Measurements from ENCODE around the gene PRR5L. TPM values are rescaled to one million over a fixed set of nuclear protein-coding genes. Genes with fewer than 3 reads are reported as not detected.

Gene PRR5L
- polyA plus RNA-seq, 3 donors from 2014 or later = 55.6 to 161 (median 82.4) TPM

DNA sequence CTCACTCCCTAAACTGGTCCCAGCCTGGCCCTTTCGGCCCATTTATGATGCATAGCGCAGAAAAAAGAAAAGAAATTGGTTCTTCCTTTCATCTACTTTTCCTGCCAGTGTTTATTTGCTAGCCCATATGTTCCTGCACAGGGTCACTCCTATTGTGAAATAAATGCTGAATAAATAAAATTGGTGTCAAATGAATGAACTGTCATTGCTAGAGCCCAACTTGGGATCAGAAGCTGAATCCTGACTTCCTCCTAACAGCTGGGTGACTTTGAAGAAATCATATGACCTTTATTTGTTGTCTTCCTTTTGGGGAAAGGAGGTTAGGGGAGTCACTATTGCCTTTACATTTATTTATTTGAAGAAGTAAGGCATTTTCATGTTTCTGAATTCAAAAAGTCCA, 92.0 kb downstream of the PRR5L start:
- H3K36me3 Mint-ChIP-seq = peaks cover 32 to 37% (median 37%) of the 10 kb centered on the region in 3 donors
- H3K4me1 Mint-ChIP-seq = peaks cover 99 to 100% of the 10 kb centered on the region in 2 donors
- no peaks in the 10 kb centered on the region for H3K9me3 Mint-ChIP-seq
- H3K27ac Mint-ChIP-seq = peak overlapping the region; percentile 87 to 96 (median 90)
- H3K4me3 Mint-ChIP-seq = peak overlapping the region in 3 of 5 donors; percentile 0 to 39 (median 2)
- peaks cover 0 to 3% (median 1%) of the 10 kb centered on the region in 3 donors for H3K27me3 Mint-ChIP-seq (ENCODE audit: low read depth in 3 of 3)
- no peak for DNase-seq

DNA sequence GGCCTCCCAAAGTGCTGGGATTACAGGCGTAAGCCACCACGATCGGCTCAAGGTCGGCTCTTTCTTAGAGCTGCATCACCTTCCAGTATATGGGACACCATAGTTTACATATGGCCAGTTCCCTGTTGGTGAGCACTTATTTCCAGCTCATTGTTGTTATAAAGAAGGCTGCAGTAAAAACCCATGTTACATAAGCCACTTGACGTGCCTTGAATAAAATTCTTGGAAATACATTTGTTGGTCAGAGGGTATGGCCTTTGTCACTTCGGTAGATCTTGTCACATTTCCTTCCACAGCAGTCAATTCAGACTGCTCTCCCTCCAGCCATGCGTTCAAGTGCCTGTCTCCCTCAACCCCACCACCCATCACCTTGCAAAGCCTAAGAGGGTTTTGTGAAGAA, 92.9 kb downstream of the PRR5L start:
- Mint-ChIP-seq H3K27ac (peak overlapping the region; percentile 80 to 96 (median 90)), H3K4me1 (peaks cover 99 to 100% of the 10 kb centered on the region in 2 donors)

DNA sequence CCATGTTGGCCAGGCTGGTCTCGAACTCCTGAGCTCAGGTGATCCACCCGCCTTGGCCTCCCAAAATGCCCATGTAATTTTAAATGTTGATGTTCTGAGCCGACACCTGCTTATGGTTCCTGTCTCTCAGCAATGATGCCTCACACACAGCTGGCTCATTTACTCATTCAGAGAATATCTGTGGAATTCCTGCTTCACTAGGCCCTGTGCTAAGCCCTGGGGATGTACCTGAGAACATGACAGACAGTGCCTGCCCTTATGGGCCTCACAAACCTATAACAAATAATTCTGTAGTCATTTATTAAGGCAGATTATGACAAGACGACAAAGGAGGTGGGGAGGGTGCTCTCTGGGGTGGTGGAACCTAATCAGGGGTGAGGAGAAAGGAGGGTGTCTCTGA, 93.7 kb downstream of the PRR5L start:
- Mint-ChIP-seq H3K9me3 (no peaks in the 10 kb centered on the region), H3K27ac (peak overlapping the region; percentile 80 to 97 (median 92)), H3K4me3 (peak overlapping the region; percentile 52 to 65 (median 62)), H3K4me1 (peaks cover 99 to 100% of the 10 kb centered on the region in 2 donors), H3K27me3 (ENCODE audit: low read depth in 3 of 3) (peaks cover 0 to 2% (median 1%) of the 10 kb centered on the region in 3 donors), H3K36me3 (peaks cover 24 to 30% (median 29%) of the 10 kb centered on the region in 3 donors)
- no peak for DNase-seq

More for the DNA sequence above, 92.9 kb downstream of the PRR5L start:
- Mint-ChIP-seq H3K36me3 (peaks cover 30 to 31% (median 30%) of the 10 kb centered on the region in 3 donors), H3K4me3 (peak overlapping the region; percentile 5 to 64 (median 55)), H3K9me3 (no peaks in the 10 kb centered on the region), H3K27me3 (ENCODE audit: low read depth in 3 of 3) (peaks cover 0 to 3% (median 1%) of the 10 kb centered on the region in 3 donors)
- DNase-seq = no peak

DNA sequence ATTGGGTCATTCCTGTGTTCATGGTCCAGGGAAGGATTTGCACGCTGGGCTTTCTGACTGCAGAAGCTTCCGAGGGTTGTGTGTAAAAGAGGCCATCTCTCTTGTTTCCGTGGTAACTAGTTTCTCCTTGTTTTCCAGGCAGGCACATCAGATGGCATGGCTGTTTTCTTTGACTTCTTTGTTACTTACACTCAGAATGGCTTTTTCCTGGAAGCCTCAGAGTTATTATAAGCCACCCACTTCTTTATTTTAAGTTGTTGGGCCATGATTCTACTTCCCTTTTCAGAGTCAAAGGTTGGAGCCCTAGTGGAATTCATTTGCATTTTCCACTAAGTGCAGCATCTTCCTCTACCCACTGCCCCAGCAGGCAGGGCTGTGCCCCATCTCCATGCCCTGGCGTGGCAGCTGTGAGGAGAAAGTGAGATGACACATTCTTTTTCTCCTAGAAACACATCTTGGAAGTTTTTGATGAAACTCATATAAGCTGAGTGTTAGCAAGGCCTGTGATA, 94.9 kb downstream of the PRR5L start:
- peak overlapping the region; percentile 80 to 97 (median 92) for H3K27ac Mint-ChIP-seq
- no peaks in the 10 kb centered on the region for H3K9me3 Mint-ChIP-seq
- H3K36me3 Mint-ChIP-seq = peaks cover 23 to 35% (median 26%) of the 10 kb centered on the region in 3 donors
- peaks cover 94 to 96% of the 10 kb centered on the region in 2 donors for H3K4me1 Mint-ChIP-seq
- no peak for DNase-seq
- peaks cover 0 to 2% (median 0%) of the 10 kb centered on the region in 3 donors for H3K27me3 Mint-ChIP-seq (ENCODE audit: low read depth in 3 of 3)
- H3K4me3 Mint-ChIP-seq = peak overlapping the region; percentile 44 to 75 (median 64)

DNA sequence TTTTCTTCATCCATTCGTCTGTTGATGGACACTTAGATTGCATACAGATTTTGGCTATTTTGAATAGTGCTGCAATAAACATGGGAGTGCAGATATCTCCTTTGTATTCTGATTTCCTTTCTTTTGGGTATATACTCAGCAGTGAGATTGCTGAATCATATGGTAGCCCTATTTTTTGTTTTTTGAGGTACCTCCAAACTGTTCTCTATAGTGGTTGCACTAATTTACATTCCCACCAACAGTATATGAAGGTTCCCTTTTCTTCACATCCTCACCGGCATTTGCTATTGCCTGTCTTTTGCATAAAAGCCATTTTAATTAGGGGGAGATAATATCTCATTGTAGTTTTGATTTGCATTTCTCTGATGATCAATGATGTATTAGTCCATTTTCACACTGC, 96.1 kb downstream of the PRR5L start:
- peaks cover 84 to 88% of the 10 kb centered on the region in 2 donors for H3K4me1 Mint-ChIP-seq
- H3K27me3 Mint-ChIP-seq (ENCODE audit: low read depth in 3 of 3) = peaks cover 0 to 2% (median 0%) of the 10 kb centered on the region in 3 donors

DNA sequence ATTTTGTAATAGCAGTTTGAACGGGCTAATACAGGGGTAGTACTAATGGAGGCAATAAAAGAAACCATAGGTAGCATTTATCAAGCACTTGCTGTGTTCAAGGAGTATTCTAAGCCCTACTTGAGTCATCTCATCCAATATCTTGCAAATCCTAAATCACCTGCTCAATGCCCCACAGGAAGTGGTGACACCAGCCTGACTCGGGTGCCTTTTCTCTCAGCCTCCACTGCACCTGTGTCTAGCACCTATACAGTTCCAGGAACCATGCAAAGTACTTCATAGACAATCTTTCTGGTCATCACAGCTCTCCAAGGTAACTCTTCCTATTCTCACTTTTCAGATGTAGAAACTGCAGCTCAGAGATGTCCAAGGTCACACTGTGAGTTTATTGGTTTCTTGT, 98.0 kb downstream of the PRR5L start:
- H3K27me3 Mint-ChIP-seq (ENCODE audit: low read depth in 3 of 3) = peaks cover 0 to 2% (median 0%) of the 10 kb centered on the region in 3 donors
- DNase-seq = no peak
- H3K4me3 Mint-ChIP-seq = peak overlapping the region; percentile 33 to 67 (median 63)
- H3K4me1 Mint-ChIP-seq = peaks cover 81 to 84% of the 10 kb centered on the region in 2 donors
- H3K36me3 Mint-ChIP-seq = peaks cover 18 to 44% (median 25%) of the 10 kb centered on the region in 3 donors
- H3K27ac Mint-ChIP-seq = peak overlapping the region; percentile 80 to 97 (median 92)
- H3K9me3 Mint-ChIP-seq = no peaks in the 10 kb centered on the region

More for the DNA sequence above, 96.1 kb downstream of the PRR5L start:
- DNase-seq = no peak
- Mint-ChIP-seq H3K9me3 (no peaks in the 10 kb centered on the region), H3K27ac (peak overlapping the region; percentile 80 to 97 (median 92)), H3K36me3 (peaks cover 15 to 33% (median 22%) of the 10 kb centered on the region in 3 donors), H3K4me3 (peak overlapping the region; percentile 60 to 67 (median 66))

DNA sequence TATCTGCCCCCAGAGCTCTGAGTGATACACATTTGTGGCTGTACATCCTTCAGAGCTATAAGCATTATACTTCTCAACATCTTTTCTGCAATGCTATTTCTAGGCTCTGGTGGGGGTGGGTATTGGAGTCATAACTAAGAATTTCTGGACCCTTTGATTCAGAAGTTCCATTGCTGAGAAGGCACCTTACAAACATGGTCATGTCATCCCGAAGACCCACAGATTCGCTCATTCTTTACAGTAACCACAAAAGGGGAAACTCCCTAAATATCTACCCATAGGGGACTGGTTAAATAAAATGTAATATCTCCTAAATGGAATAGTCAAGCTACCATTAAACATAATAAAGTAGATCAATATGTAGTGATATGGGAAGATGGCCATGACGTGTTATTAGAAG, 98.8 kb downstream of the PRR5L start:
- no peak for DNase-seq
- Mint-ChIP-seq H3K9me3 (no peaks in the 10 kb centered on the region), H3K27me3 (ENCODE audit: low read depth in 3 of 3) (peaks cover 0 to 2% (median 0%) of the 10 kb centered on the region in 3 donors), H3K36me3 (peaks cover 27 to 53% (median 33%) of the 10 kb centered on the region in 3 donors), H3K27ac (peak overlapping the region; percentile 80 to 97 (median 92)), H3K4me3 (peak overlapping the region; percentile 17 to 67 (median 63)), H3K4me1 (peaks cover 81 to 84% of the 10 kb centered on the region in 2 donors)

DNA sequence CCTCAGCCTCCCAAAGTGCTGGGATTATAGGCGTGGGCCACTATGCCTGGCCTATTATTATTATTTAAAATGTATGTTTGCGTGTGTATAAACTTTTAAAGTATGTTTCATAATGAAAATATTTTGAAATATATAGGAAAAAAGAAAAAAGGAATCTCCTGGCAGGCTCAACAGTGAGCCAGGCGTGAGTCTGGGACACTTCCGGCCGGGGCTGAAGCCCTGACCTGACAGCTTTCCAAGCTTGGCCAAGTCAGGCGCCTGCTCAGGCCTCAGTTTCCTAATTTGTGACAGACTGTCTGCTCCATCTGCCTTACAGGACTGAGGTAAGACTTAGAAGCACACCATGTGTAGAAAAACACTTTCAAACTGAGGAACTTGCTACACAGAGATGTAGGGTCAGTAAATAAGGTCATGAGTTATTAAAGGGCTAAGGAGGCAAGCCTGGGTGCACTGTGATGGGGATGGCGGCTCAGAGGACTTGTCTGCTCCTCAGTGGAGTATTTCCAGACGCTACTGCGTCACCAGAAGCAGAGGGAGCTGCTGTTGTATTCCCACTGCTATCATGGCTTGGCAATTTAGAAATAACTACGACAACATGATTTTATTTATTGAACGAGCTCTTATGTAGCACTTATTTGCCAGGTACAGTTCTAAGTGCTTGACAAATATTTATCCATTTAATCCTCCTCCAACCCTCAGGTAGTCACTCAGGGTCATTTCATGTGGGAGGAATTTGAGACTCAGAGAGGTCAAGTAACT, 100.1 kb downstream of the PRR5L start:
- peaks cover 0 to 2% (median 0%) of the 10 kb centered on the region in 3 donors for H3K27me3 Mint-ChIP-seq (ENCODE audit: low read depth in 3 of 3)
- H3K36me3 Mint-ChIP-seq = peaks cover 35 to 65% (median 38%) of the 10 kb centered on the region in 3 donors
- no peaks in the 10 kb centered on the region for H3K9me3 Mint-ChIP-seq
- peaks cover 81 to 84% of the 10 kb centered on the region in 2 donors for H3K4me1 Mint-ChIP-seq
- no peak overlapping the region for H3K4me3 Mint-ChIP-seq
- no peak for DNase-seq
- H3K27ac Mint-ChIP-seq = peak overlapping the region; percentile 34 to 73 (median 64)

DNA sequence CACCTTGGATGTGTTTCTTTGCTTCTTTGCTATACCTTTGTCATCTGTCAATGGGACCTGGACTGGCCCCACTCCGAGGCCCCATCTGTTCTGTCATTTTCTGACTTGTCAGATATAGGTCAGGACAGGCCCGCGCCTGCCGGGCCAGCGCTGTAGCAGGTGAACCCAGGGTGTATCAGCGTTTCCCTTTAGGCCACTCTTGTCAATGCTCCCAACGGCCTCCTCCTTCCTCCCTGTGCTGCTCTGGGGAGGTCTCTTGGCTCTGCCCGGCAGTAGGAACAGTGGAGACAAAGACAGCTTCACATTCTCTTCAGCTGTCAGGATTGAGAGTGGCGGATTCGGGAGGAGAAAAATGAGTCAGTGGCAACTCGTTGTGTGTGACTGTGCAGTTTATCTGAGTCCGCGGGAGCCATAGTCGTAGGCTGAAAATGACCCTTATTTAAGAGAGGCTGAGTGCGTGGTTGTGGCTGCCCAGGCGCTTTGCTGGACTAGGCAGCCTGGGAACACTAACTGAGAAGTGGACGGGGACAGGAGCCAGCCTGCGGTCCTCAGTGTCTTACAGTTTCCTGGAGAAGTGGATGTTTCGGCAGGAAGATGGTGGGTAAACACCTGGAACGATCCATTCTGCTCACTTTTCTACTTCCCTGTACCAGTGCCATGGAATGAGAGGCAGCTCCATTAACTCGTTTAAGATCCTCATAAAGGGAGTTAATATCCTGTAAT, 102.3 kb downstream of the PRR5L start:
- DNase-seq = no peak
- peak overlapping the region in 4 of 5 donors; percentile 49 to 76 (median 60) for H3K4me3 Mint-ChIP-seq
- no peaks in the 10 kb centered on the region for H3K9me3 Mint-ChIP-seq
- peaks cover 31 to 75% (median 36%) of the 10 kb centered on the region in 3 donors for H3K36me3 Mint-ChIP-seq
- peaks cover 81 to 84% of the 10 kb centered on the region in 2 donors for H3K4me1 Mint-ChIP-seq
- no peaks in the 10 kb centered on the region for H3K27me3 Mint-ChIP-seq (ENCODE audit: low read depth in 3 of 3)
- peak overlapping the region; percentile 86 to 98 (median 94) for H3K27ac Mint-ChIP-seq

DNA sequence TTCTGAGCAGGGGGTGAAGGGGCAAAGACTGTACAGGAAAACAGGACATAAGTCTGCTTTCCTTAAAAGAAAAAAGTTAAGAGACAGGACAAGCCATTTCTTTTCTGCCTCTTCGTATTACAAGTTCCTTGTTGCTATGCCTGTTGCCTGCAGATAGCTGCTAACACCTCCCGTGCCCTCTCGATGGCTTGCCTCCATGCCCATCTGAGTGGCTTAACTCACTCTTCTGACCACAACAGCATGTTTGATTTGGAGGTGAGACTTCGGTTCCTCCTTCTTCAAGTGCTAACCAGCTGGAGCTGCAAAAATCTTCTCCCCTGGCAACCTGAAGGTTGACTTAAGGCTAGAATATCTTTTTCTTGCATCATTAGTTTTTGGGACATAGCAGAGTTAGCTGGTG, 103.1 kb downstream of the PRR5L start:
- H3K27me3 Mint-ChIP-seq (ENCODE audit: low read depth in 3 of 3) = no peaks in the 10 kb centered on the region
- DNase-seq = peak; percentile 48 to 64 (median 59)
- H3K9me3 Mint-ChIP-seq = no peaks in the 10 kb centered on the region
- H3K36me3 Mint-ChIP-seq = peaks cover 36 to 80% (median 42%) of the 10 kb centered on the region in 3 donors
- H3K4me3 Mint-ChIP-seq = peak overlapping the region; percentile 50 to 76 (median 70)
- H3K27ac Mint-ChIP-seq = peak overlapping the region; percentile 86 to 98 (median 94)
- H3K4me1 Mint-ChIP-seq = peaks cover 80 to 82% of the 10 kb centered on the region in 2 donors

DNA sequence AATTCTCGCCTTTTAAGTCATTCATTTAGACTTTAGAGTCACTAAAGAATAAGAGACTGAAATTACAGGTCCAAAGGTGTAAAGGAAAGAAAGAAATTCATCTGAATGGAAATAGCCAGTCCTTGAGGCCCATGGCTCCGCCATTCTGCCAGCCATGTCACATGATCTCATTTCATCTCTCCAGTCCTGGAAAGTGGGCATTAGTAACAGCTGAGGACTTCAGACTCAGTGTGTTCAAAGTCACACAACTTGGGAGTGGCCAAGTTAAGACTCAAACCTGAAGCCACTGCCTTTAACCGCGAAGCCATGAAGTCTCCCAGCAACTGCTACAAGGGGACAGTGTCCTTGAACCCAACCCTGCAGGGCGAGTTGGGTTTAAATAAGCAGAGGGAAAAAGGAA, 103.7 kb downstream of the PRR5L start:
- H3K4me1 Mint-ChIP-seq = peaks cover 78 to 80% of the 10 kb centered on the region in 2 donors
- DNase-seq = no peak
- no peaks in the 10 kb centered on the region for H3K27me3 Mint-ChIP-seq (ENCODE audit: low read depth in 3 of 3)

DNA sequence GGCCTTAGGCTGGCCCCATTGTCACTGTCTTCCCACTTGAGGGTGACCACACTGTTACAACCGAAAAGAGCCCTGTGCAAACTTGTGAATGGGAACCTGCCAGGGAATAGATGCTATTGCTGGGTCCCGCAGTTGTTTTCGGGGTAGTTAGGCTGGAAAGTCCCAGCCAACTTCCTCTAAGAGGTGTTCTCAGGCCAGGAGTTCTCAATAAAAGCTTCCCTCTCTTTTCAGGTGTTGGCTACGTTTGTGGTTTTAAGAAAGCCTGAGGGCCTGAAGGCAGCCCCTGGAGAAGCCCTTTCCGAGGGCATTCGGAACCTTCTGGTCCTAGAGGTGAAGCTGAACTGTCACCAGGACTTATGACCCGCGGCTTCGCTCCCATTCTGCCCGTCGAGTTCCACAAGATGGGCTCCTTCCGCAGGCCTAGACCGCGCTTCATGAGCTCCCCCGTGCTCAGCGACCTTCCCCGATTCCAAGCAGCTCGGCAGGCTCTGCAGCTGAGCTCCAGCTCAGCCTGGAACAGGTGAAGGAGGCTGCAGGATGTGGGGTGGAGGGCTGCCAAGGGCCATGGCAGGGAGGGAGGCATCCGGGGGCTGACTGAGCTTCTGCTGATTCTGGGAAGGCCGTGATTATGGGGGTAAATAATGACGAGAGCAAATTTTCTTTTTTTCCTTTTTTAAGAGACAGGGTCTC, 104.8 kb downstream of the PRR5L start:
- Mint-ChIP-seq H3K27ac (peak overlapping the region; percentile 86 to 98 (median 94)), H3K4me3 (peak overlapping the region in 4 of 5 donors; percentile 13 to 76 (median 66)), H3K4me1 (peaks cover 81 to 85% of the 10 kb centered on the region in 2 donors), H3K9me3 (no peaks in the 10 kb centered on the region), H3K36me3 (peaks cover 34 to 81% (median 40%) of the 10 kb centered on the region in 3 donors), H3K27me3 (ENCODE audit: low read depth in 3 of 3) (no peaks in the 10 kb centered on the region)
- no peak for DNase-seq

More for the DNA sequence above, 103.7 kb downstream of the PRR5L start:
- Mint-ChIP-seq H3K4me3 (peak overlapping the region; percentile 50 to 76 (median 70)), H3K36me3 (peaks cover 31 to 77% (median 41%) of the 10 kb centered on the region in 3 donors), H3K27ac (peak overlapping the region; percentile 86 to 98 (median 94)), H3K9me3 (no peaks in the 10 kb centered on the region)

Data from immature natural killer cell (primary cell).